ENCODE results near the gene PALM2AKAP2.

- TF ChIP-seq ARNT (IDR thresholded peaks at IDR 0.05) (no peak), CHD1 (IDR thresholded peaks at IDR 0.05; ENCODE audit: low read length) (no peak)
Observed at GRCh38 chr9:109821711-109822110, 41.7 kb downstream of the PALM2AKAP2 start.

Data from K562 (cell line).